HG03565 (cell line): Measurements from ENCODE around the gene ST6GALNAC2.

ENCODE experiments used
- ATAC-seq: cut with Tn5 transposase; IDR thresholded peaks from one replicate; pipeline ENCODE4 v1.9.1; 2021; ENCODE audit warnings: mild to moderate bottlenecking, moderate library complexity; ENCODE audit not compliant: unreplicated experiment

The ST6GALNAC2 gene

DNA sequence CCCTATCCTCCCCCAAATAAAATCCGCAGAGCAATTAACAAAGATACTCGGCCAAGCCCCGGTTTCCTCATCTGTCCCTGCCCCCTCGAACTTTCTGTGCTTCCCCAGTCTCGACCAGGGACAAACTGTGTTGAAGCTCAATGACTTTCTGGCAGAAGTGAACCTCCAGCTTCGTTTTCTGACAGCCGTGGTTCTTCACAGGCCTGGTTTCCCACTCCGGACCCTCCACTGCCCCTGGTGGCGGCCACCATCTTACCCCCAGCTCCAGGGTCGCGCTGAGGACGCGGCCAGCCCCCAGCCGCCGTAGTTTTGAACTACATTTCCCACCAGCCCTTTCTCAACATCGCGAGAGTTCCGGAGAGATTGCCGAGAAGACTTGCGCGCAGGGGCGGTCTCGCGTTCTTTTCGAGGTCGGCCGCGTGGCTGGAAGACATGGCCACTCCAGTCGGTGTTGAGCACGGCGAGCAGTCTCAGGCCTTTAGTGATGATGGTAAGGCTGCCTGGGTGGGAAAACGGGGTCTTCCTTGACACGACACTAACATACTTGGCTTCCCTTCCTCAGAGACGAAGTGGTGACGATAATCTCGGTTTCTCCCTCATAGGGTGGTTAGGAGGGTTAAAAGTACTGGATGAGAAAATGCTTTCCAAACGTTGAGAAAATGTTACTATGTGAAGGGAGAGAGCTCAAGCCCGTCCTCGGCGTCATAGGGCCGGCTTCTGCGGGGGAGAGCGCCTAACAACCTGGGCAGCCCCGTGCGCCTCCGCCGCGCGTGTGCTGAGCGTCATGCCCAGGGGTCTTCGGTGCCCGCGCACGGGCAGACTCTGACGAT, 28.1 kb downstream of the ST6GALNAC2 start:
- ATAC-seq, result peak; percentile 80

DNA sequence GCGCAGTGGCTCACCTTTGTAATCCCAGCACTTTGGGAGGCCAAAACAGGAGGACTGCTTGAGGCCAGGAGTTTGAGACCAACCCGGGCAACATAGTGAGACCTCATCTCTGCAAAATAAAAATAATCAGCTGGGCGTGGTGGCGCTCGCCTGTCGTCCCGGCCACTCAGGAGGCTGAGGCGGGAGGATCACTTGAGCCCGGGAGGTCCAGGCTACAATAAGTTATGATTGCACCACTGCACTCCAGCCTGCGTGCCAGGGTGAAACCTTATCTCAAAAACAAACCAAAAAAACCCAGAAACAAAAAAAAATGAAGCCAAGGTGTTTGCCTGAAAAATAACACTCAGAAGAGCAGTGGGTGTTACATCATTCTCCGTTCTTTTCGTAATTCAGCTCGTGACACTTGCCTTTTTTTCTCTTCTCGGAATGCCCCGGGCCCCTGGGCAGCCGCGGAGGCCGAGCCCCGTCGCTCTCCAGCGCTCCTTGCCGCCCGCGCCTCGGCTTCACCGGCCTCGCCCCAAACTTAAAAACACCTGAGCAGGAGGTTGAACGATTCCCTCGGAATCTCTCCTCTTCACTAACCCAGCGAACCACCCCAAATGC, 28.8 kb downstream of the ST6GALNAC2 start:
- no peak for ATAC-seq

DNA sequence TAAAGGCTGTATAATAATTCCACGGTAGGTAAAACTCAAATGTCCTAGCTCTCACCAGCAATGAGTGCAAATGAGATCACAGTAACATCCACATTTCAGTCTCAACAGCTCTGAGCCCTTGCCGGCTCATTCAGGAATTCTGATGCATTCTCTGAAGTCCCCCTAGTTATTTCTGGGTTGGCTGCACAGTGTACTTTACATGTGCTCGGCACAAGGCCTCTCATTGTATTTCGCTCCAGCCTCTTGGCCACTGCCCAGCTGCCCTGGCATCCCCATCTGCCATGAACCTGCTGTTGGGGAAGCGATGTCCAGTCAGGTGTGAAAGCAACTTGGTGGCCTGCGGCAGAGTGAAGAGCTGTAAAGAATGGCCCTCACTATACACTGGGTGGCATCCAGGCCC, 31.5 kb downstream of the ST6GALNAC2 start:
- ATAC-seq, result no peak

DNA sequence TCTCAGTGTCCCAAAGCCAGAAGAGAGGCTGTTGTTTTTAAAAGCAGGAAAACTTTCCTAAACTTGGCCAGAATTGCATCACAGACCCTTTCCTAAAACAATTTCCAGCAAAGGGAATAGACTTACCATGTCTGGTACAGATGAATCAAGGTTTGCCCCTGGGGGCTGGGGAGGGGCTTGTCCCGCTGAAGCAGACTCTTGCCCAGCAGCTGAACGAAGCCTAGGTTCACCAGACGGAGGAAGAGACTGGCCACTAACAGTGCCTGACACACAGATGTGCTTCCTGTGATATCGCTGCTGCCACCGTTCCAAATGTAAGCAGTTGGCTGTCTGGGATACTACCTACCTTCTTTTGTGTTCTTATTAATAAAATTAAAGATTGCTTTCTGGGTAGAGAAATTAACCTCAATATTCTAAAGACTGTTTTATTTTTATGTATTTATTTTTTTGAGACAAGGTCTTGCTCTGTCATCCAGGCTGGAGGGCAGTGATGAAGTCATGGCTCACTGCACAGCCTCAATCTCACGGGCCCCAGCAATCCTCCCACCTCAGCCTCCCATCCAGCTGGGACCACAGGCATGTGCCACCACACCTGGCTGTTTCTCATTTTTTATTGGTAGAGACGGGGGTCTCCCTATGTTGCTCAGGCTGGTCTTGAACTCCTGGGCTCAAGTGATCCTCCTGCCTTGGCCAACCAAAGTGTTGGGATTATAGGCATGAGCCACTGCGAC, 32.3 kb downstream of the ST6GALNAC2 start:
- no peak for ATAC-seq

DNA sequence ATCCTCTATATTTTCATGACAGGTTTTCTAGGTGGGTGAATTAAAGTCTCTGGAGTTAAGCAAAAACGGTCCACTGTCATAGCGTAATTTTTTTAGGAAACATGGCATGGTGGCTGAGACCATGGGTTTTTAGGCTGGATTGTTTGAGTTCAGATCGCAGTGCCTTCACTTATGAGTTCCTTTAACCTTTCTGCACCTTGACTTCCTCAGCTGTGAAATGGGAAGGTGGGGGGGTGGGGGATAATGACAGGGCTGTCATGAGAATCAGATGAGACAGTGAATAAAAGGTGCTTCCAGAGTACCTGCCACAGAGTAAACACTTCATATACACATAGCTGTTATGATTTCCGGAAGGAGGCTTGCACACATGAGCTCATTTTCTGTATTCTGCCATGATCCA, 34.0 kb downstream of the ST6GALNAC2 start:
- no peak for ATAC-seq

DNA sequence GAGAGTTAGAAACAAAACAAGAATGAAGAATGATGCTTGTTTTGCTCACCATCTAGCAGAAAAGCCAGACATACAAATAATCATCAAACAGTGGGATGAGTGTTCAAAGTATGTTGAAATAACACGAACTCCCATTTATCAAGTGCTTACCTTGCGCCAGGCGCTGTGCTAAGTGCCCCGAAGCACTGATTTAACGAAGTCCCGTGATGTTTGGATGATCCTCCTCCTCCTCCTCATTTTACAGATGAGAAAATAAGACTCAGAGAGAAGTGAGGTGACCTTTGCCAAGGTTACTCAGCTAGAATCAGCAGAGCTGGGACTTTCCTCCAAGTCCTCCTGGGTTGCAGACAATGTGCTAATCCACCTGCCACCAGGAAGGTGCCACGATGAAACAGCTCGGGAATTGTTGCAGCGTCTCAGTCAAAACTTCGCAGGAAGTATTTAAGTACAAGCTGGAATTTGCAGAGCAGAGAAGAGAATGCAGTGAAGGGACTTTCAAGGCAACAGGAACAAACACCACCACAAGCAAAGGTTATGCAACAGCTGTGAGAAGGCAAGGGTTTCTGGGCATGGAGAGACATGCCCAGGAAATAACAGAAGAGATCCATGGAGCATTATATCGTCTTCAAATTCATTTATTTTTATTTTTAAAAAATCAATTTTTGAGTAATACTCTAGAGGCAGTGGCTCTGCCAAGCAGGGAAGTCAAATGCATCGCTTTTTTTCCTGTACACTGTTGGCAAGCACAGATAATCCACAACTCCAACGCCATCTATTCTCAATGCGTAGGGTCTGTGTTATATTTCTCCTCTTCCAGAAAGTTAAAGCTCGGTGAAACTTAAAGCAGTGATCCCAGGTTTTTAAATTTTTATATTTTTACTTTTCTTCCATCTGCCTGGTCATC, 34.7 kb downstream of the ST6GALNAC2 start:
- ATAC-seq, result no peak

DNA sequence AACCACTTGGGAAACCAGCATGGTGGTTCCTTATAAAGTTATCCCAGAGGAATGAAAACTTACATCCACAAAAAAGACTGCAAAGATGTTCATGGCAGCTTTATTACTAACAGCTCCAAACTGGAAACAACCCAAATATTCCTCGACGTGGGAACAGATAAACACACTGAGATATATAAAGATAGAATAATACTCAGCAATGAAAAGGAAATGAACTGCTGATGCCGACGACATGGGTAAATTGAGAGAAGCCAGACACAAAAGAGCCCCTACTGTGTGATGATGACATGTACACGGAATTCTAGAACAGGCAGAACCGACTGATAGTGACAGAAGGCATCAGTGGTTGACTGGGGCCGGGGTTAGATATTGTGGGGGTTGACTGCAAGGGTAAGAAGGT, 36.1 kb downstream of the ST6GALNAC2 start:
- no peak for ATAC-seq

DNA sequence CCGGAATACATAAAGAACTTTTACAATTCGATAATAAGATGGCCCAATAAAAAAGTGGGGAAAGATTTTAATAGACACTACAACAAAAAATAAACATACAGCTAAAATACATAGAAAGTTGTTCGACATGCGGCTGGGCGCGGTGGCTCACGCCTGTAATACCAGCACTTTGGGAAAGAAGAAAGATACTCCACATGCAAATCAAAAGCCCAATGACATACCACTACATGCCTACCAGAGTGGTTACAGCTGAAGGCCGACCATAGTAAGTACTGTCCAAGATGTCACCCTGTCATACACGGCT, 36.5 kb downstream of the ST6GALNAC2 start:
- ATAC-seq, result no peak

DNA sequence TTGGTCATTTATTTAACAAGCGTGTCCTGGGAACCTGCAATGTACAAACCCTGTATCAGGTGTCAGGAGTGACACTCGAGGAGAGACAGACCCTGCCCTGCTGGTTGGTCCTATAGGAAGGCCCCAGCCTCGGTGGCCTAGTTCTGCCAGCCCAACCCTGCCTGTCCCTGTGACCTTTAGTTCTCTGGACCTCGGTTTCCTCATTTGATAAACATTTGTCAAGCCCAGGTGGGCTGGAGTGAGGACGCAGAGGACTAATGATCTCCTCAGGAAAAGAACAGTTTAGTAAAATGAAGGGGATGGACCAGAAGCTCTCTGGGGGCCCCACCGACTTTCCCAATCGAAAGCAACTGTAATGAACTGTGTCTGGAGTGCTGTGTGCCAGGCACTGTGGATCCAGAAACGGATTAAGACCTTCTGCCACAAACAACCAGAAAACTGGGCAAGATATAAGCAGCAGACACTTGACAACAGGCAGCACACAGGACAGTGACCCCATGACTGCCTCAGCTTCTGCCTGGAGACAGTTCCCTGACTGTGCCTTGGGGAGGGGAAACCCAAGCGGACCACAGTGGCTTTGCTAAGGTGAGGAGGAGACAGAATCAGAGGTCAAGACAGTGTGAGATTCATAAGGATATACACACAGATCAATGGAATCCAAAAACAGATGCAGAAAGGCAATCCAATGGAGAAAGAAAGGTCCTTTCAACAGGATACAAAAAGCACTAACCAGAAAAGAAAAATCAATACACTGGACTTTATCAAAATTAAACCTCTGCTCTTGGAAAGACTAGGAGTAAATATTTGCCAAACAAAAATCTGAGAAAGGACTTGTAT, 37.1 kb downstream of the ST6GALNAC2 start:
- no peak for ATAC-seq

DNA sequence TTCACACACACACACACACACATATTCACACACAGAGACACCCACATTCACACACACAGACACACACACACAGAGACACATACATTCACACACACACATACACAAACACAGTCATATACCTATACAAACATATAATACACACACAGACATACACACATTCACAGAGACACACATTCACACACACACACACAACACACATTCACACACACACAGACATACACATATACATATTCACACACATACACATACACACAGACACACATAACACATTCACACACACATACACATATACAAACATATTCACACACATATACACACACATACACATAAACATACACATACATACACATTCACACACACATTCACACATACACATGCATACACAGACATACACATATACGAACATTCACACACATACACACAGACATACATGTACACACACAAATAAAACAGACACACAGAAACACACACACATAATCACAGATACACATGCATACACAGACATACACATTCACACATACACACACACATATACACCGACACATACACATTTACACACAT, 37.9 kb downstream of the ST6GALNAC2 start:
- ATAC-seq, result no peak

DNA sequence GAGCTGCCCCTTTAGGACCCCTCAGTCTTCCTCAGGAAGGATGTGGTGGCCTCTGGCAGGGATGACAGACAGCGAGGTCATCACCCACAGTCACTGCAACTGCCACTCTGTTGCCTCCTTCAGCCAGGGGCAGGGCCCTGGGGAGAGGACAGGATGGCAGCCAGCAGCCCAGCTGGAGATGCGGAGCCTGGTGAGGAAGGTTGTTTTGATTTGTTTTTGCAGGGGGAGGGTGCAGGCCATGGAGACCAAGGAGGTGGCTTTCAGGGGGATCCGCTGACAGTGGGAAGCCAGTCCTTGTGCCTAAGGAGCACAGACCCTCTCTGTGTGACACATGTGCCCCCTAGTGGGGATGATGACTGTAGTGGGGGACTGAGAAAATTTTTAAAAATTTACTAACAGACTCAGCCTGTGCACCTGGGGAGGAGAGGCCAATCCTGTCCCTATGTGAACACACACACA, 38.4 kb downstream of the ST6GALNAC2 start:
- ATAC-seq, result no peak

DNA sequence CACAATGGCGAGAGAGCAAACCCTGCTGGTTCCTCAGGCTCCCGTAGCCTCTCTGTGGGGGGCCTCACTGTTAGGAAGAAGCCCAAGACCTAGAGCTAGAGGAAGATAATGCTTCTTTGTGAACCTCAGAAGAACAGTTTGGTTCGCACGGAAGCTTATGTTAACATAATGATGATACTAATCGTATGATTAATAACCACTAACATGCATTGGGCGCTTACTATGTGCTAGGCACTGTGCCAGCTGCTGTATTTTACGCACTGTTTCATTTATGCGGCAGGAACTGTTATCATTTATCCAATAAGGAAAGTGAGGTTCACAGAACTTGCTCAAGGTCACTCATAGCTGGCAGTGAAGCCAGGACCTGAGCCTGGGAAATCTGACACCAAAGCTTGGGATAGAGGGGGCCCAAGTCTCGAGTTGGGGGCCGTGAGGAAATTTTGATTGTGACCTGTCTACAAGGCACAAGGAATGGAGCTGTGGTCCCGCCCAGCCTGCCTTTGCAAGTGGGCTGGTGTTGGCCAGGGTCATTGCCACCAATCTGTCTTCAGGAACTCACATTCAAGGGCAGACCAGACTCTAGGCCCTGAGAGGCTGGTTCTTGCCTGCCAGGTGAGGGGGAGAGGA, 39.0 kb downstream of the ST6GALNAC2 start:
- no peak for ATAC-seq

DNA sequence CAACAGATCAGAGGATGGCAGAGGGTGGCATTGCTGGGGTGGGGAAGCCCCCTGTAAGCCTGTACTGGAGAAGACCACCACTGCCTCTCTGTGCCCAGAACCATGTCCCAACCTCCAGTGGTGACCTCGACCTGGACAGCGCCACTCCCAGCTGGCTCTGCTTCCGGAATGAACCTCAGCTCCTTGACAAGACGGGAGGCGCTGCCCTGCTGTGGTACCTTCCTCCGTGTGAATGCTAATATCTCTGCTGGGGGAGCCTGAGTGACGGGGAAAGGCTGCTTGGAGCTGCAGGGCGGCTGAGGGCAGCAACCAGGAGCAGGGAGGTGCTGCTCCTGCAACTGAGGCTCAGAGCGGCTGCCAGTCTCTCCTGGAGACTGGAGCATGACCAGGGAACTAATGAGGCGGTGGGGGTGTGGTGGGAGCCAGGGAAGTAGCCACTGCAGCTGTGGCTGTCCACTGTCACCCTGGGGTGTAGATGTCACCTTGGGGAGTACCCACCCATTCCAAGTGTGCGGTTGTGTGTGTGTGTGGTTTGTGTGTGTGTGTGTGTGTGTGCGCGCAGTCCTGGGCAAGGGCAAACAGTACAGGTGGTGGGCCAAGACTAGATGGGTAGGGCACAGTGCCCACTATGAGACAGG, 39.6 kb downstream of the ST6GALNAC2 start:
- ATAC-seq, result no peak

DNA sequence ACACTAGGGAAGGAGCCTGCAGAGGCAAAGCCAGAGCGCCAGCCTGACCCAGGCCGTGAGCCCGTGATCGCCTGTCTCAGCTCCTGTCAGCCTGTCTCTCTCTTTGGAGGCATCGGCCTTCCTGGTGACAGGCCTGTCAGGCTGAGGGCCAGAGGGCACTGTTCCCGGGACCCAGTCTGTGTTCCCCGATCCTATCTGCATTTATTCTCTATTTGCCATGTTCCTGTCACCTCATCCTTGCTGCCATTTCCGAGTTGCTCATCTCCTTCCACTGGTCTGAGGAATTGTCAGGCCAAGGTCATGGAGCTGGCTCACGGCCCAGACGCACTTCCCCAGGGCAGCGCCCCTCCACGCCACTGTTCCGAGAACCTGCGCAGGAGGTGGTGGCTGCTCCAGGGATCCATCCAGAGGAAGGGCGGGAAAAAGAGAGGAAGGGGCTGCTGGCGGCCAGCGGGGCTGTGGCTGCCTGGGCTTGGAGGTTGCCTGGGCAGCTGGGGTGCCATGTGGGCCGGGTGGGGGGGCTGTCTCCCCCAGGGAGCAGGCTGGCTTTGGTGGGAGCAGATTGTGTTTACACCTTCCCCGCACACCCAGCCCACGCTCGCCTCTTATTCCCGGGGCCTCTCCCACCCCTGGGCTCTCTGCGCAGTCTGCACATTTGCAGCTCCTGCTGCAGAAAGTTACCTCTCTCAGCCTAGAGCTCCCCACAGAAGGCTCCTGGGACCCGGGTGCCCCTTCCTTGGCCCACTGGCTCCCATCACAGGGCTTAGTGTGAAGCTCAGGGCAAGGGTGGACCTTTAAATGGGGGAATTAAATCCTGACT, 40.9 kb downstream of the ST6GALNAC2 start:
- ATAC-seq, result no peak

DNA sequence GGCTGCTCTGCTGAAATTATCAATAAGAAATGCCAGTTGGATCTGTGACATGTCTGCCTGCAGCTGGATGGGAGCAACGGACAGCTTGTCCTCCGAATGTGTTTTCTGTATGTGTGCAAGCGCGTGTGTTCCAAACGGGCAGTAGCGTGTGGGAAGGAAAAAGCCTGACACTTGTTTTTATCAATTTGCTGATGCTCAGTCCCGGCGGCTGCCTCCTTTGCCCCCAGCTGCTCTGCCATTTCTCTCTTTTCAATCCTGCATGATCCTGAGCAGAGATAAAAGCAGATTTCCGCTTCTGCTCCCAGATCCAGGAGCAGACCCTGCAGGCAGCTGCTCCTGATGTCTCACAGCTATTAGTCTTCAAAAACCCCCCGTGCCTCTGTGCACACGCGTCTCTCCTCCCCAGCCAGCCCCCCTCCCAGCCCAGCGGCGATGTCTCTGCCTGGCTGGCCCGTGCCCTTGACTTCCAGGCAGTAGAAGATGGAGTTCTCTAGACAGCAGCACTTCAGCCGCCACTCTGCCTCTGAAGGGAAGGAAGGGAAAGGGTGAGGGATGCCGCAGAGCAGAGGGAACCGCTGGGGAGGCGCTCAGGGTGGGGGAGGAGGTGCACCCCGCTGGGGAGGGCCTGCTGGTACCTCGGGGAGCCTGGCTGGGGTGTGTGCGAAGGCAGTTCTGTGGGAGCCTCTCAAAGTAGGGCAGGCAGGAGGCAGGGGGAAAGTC, 41.7 kb downstream of the ST6GALNAC2 start:
- no peak for ATAC-seq

DNA sequence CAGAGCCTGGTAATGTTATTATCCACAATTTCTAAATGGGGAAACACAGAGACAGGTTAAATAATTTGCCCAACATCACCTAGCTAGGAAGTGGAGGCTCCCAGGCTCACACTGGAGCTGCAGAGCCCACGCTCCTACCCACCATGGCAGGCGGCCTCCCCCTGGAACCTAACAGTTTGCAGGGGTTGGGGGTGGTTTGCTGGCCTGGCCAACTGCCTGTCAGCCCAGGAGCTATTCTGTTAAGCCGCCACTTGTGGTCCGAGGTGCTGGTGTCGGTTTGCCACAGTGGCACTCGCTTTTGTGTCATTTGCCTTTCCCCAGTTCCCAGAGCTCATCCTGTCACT, 42.2 kb downstream of the ST6GALNAC2 start:
- no peak for ATAC-seq

DNA sequence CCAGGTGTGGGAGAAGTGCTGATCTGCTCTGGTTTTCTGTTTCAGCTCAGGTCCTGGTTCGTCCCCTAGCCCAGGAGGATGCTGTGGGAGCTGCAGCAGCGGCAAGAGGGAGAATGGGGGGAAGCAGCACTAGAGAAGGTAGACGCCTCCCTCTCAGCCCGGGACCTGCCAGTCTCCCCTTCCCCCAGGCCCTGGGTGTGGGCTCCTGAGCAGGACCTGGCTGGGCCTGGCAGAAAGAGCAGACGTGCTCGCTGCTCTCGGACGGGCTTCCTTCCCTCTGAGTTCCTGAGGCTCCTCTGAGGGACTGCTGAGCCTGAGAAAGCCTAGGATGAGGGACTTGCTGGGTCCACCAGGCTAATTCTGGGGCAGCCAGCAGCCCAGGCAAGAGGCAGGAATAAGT, 42.7 kb downstream of the ST6GALNAC2 start:
- ATAC-seq, result no peak
